GM21619 (cell line): ENCODE measurements around the gene CYTH2.

Source experiments
- ATAC-seq: cut with Tn5 transposase; IDR thresholded peaks from one replicate; pipeline ENCODE4 v1.9.1; 2021; ENCODE audit not compliant: unreplicated experiment

The CYTH2 gene, protein sequence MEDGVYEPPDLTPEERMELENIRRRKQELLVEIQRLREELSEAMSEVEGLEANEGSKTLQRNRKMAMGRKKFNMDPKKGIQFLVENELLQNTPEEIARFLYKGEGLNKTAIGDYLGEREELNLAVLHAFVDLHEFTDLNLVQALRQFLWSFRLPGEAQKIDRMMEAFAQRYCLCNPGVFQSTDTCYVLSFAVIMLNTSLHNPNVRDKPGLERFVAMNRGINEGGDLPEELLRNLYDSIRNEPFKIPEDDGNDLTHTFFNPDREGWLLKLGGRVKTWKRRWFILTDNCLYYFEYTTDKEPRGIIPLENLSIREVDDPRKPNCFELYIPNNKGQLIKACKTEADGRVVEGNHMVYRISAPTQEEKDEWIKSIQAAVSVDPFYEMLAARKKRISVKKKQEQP

DNA sequence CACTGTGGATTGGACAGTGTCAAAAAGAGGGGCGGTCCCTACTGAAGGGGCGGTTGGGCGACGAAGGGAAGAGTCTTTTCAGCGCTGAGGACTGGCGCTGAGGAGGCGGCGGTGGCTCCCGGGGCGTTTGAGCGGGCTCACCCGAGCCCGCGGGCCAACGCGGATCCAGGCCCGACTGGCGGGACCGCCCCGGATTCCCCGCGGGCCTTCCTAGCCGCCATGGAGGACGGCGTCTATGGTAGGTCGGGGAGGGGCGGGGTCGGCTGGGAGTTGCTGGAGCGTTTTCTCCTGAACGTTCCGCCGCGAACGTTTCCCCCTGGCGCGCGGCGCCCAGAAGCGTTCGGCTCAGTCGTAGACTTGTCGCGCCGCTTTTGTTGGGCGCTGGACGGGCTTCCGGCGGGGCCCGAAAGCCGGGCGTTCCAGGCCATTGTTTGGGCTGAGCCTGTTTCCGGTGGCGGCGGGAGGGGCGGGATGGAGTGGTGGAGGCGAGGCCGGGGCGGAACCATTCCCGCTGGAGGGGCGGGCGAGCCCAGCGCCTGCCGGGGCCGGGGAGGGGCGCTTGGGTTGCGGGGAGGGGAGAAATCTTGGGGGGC is at the start of gene CYTH2:
CYTH2 (plus strand) TSS at position 81 of the 593 bp plus-strand sequence; CDS start at position 220, 139 bp downstream.
- ATAC-seq = peak; percentile 17

DNA sequence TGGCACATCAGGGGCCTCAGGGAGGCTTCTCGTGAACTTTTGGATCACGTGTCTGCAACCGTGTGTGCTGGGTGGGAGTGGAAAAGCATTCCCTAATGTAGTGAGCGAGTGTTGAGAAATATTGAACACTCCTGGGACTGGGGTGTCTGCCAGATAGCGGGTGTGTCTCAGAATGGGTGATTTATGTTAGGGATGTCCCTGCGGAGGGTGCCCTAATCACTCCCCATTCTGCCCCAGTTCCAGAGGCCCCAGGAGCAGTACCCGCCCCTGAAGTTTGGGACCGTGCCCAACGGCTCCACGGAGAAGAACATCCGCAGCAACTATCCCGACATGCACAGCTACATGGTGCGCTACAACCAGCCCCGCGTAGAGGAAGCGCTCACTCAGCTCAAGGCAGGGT is 47.6 kb upstream of the CYTH2 start:
- ATAC-seq = no peak

DNA sequence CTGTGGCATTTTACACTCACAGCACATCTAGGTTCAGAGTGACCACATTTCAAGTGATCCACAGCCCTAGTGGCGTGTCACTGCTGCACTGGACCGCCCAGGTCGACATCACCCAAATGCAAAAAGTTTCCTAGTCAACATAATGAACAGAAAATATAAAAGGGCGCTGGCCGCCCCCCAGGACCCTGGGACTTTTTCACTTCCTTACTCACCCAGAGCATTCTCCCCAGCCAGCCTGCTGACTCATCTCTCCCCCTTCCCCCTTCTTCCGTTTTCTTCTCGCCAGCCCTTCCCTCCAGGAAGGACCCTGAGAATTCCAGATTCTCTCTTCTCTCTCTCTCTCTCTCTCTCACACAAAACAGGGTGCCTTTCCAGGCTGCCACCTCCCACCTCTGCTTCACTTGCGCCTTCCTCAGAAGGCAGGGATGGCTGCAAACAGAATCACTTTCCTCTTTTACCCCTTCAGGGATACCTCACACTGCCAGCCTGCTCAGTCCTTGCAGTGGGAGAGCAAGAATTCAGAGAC is 44.4 kb upstream of the CYTH2 start:
- ATAC-seq = no peak

DNA sequence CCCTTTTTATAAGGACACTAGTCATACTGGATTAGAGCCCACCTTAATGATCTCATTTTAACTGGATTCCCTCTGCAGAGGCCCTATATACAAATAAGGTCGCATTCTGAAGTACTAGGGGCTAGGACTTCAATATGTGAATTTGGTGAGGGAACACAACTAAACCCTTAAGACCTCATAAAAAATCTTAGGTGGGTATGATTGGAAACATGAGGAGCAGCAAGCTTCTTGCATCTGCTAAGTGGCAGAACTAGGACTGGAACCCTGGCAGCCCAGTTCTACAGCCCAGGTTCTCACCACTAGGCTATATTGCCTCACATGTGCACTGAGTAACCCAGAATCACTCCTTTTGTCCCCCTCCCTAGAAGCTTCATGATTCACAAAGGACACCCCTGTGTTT is 40.5 kb upstream of the CYTH2 start:
- ATAC-seq = no peak

DNA sequence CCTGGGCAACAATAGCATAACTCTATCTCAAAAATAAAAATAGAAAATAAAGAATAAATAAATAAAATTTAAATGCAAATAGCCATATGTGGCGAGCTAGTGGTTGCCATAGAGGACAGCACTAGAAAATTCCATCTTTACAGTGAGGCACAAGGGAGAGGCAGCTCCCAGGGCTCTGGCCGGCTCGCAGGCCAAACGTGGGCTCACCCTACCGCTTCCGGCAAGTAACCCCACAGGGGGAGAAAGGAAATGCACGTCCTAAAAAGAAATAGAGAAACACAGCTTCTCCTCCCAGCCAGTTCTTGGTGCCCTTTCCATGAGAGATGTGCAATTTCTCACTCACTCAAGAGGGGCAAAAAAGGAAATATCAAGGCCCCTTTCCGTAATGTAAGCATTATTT is 35.8 kb upstream of the CYTH2 start:
- ATAC-seq = no peak

DNA sequence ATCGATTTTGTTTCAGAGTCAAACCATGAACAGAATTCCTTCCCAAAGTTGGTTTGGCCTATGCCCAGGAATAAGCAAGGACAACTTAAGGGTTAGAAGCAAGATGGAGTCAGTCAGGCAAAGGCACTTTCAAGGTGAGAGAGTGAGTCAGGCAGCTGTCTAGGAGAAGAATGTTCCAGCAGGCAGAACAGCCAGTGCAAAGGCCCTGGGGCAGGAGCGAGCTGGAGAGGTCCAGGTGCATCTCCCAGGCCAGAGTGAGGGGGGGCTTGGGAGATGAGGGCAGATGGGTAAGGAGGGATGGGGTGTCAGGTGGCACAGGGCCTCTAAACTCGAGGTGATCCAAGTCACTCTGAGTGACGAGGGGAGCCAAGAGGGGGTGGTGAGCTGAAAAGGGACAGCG is 32.6 kb upstream of the CYTH2 start:
- ATAC-seq = no peak

DNA sequence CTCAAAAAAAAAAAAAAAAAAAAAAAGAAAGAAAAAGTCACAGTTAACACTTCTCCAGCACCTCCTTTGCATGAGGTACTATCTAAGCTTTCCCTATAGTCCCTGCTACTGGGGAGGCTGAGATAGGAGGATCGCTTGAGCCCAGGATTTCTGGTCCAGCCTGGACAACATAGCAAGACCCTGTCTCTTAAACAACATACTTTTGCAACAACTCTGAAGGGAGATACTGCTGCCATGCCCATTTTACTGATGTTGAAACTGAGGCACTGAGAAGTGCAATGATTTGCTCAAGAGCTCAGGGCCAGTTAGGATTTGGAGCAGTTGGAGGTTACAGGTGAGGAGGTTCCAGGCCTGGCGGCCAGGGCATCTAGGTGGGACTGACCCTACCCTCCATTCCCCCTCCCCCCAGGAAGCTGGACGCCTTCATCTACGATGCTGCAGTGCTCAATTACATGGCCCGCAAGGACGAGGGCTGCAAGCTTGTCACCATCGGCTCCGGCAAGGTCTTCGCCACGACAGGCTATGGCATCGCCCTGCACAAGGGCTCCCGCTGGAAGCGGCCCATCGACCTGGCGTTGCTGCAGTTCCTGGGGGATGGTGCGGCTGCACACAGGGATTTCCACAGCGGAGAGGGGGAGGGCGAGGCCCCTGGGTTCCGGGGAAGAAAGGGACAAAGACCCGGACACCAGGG is 27.7 kb upstream of the CYTH2 start:
- no peak for ATAC-seq

DNA sequence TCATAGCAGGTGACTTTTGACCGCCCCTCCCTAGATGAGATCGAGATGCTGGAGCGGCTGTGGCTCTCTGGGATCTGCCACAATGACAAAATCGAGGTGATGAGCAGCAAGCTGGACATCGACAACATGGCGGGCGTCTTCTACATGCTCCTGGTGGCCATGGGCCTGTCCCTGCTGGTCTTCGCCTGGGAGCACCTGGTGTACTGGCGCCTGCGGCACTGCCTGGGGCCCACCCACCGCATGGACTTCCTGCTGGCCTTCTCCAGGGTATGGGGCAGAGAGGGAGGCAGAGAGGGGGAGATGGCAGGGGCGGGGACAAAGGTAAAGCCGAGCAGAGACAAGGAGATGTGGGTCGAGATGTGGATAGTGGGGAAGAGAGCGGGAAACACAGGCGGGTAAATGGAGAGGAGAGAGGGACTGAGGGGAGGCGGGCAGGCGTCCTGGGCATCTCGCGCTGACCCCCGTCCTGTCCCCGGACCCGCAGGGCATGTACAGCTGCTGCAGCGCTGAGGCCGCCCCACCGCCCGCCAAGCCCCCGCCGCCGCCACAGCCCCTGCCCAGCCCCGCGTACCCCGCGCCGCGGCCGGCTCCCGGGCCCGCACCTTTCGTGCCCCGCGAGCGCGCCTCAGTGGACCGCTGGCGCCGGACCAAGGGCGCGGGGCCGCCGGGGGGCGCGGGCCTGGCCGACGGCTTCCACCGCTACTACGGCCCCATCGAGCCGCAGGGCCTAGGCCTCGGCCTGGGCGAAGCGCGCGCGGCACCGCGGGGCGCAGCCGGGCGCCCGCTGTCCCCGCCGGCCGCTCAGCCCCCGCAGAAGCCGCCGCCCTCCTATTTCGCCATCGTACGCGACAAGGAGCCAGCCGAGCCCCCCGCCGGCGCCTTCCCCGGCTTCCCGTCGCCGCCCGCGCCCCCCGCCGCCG is 26.8 kb upstream of the CYTH2 start:
- no peak for ATAC-seq

DNA sequence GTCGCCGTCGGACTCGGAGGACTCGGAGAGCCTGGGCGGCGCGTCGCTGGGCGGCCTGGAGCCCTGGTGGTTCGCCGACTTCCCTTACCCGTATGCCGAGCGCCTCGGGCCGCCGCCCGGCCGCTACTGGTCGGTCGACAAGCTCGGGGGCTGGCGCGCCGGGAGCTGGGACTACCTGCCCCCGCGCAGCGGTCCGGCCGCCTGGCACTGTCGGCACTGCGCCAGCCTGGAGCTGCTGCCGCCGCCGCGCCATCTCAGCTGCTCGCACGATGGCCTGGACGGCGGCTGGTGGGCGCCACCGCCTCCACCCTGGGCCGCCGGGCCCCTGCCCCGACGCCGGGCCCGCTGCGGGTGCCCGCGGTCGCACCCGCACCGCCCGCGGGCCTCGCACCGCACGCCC is 25.9 kb upstream of the CYTH2 start:
- ATAC-seq = no peak

DNA sequence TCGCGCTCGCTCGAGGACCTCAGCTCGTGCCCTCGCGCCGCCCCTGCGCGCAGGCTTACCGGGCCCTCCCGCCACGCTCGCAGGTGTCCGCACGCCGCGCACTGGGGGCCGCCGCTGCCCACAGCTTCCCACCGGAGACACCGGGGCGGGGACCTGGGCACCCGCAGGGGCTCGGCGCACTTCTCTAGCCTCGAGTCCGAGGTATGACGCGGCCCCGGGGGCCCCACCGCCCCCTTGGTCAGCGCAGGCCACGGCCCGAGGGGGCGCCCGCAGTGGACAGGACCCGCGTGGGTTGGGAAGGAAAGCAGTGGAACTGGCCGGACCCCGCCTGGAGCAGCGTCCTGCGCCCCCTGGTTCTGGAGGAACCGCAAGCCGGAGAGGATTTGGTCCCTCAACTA is 25.4 kb upstream of the CYTH2 start:
- ATAC-seq = no peak

DNA sequence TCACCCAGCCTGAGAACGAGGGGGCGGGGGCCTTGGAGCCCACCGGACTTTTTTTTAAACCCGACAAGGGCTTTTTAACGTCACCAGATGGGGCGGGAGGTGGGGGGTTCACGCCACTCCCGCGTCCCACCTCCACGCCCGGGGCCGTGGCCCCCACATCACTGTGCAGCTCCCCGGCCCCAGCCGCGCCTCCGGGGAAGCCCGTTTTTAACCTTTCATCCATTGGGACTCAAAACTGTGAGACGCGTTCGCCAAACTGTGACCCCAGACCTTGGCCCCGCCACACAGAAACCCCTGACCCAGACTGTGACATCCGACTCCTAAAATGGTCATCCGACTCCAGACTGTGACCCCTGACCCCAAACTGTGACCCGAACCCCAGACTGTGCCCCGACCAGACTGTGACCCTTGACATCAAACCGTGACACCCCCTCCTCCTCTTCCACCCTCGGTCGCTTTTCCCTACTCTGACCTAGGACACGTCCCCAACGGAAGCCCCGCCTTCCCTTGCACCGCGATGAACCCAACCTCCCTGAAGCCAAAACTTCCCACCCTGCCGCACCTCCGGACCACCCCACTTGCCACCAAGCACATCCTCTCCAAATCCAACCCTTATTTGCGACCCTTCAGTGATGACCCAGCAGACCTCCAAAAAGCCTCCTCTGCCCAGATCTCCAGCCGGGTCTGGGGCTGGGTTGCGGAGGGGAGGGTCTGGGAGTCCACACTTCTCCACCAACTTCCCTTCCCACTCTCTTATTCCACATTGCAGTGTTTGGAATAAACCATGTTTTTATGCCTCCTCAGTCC is 24.8 kb upstream of the CYTH2 start:
- no peak for ATAC-seq

DNA sequence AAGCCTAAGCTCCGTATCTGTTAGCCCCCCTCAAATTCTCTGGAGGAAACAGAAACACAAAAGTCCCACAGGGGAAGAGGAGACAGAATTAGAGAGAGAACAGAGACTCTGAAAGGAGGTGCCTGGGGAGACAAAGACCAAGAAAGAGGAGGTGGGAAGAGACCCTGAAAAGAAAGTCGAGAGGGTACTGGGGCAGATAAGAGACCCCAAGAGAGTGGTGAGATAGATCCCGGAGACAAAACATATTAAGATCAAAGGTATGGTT is 24.3 kb upstream of the CYTH2 start:
- no peak for ATAC-seq

DNA sequence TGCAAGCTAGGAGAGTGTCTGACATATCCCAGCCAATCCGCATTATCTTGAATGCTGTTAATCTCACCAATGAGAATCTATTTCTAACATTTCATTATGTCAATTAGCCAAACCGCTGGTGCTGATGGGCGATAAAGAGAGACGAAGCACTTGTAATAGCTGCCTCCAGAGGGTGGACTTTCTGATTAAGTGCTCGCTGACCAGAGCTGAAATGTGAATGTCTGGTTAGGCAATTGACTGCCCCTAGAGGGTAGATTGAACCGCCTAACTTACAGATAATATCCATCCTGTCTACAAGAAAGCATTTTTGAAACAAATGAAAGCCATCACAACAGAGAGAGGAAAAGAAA is 23.9 kb upstream of the CYTH2 start:
- ATAC-seq = peak; percentile 26

DNA sequence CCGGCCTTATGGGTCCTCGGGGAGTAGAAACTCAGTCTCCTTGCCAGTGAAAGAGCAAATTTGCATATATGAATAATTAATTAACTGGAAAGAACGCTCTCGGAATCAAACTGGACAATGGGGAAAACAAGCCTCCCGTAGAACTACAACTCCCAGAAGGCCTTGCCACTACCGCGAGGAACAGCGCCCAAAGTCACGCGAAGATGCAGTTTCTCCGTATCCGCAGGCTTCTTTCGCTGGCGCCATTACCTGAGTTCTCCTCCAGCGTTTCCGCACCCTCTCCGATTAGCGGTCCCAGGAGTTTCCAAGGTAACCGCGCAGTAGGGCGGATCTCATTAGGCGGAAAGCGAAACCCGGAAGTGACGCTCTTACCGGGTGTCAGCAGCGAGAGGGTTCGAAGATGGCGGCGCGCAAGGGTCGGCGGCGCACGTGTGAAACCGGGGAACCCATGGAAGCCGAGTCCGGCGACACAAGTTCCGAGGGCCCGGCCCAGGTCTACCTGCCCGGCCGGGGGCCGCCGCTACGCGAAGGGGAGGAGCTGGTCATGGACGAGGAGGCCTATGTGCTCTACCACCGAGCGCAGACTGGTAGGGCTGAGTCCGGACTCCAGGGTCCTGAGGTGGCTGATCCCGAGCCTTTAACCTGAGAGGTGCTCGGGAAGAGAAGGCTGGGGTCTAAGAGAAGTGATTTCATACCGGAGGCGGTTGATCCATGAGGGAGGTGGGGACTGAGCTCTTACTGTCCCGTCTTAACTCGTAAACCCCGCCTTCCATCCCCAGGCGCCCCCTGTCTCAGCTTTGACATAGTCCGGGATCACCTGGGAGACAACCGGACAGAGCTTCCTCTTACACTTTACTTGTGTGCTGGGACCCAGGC is 23.3 kb upstream of the CYTH2 start, which contains the start of gene GRWD1:
GRWD1 (plus strand) TSS at position 378 of the 876 bp plus-strand sequence; CDS start at position 401, 23 bp downstream.
- peak; percentile 76 for ATAC-seq

DNA sequence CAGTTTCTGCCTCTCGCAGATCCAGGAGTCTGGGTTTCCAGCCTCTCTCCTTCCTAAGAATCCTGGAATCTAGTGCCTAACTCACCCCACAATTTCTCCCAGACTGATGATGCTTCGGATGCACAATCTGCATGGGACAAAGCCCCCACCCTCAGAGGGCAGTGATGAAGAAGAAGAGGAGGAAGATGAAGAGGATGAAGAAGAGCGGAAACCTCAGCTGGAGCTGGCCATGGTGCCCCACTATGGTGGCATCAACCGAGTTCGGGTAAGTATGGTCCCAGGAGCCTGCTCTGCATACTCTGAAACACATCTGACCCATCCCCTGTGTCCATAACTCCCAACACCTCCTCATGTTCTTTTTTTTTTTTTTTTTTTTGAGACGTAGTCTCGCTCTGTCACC is 22.6 kb upstream of the CYTH2 start:
- ATAC-seq = no peak

DNA sequence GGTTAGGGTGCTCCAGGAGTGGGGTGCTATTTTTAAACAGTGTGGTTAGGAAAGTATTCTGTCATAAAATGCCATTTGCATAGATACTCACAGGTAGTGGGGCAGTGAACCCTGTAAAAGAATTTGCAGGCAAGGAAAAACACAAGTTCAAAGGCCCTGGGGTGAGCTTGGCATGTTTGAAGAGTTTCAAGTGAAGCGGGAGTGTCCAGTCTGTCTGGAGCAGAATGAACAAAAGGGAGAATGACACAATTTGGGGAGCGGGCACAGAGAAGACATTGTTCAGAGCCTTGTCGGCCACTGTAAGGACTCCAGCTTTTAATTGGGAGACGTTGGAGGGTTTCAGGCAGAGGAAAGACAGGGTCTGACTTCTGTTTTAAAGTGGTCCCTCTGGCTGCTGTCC is 20.6 kb upstream of the CYTH2 start:
- no peak for ATAC-seq

DNA sequence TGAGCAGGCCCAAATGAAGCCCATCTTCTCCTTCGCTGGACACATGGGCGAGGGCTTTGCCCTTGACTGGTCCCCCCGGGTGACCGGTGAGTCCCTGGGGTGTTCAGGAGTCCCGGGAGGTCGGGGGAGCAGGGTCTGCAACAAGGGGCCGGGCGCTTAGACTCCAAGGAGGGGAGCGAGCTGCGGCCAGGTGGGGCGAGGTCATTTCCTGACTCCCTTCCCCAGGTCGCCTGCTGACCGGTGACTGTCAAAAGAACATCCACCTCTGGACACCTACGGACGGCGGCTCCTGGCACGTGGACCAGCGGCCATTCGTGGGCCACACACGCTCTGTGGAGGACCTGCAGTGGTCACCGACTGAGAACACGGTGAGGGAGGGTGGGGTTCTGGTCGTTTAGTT is 18.7 kb upstream of the CYTH2 start:
- no peak for ATAC-seq

DNA sequence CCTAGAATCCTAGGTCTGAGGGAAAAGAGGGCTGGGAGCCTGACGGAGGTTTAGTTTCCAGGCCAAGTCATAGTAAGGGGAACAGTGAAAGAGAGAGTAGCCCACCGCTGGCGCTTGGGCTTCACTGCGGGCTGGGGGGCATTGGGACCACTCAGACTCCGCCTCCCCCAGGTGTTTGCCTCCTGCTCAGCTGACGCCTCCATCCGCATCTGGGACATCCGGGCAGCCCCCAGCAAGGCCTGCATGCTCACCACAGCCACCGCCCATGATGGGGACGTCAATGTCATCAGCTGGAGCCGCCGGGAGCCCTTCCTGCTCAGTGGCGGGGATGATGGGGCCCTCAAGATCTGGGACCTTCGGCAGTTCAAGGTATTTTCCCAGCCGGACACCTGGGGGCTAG is 18.3 kb upstream of the CYTH2 start:
- no peak for ATAC-seq

DNA sequence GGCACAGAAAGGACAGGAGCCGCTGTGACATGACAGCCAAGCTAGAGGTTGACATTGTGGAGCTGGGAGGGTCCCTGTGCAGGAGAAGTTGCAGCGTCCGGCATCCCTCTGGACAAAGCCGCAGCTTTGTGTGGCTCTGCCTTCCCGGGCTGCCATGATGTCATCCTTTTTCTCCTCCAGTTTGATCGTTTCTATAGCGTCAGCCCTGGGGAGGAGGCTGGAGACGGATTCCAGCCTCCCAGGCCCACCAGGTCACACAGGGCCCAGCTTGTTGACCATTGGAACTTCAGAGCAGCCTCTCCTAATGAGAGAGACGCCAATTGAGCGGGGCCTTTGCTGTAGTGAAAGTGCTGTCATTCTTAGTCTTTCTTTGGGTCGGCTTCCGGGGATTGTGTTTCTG is 17.5 kb upstream of the CYTH2 start:
- no peak for ATAC-seq
